Bone marrow (tissue), 2 donors: ENCODE data around the gene LRP4.

Experiments used
- DNase-seq, 2 donors: peaks; one replicate each; lab custom pipeline; 2025; lab: John Stamatoyannopoulos, UW

LRP4 gene

DNA sequence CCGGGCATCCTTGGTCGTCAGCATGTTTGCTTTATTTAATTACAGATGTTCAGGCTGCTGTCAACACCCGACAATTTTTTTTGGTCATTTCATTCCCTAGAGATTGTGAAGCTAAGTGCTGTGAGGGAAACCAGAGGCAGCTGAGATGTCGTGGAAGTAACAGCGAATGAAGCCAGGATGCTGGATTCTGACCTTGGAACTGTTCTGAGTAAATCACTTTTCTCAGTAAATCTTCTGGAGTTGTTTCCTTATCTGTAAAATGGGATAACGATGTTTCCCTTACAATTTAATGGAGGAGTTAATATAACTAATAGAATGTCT, 71.9 kb downstream of the LRP4 start:
- no peak for DNase-seq

DNA sequence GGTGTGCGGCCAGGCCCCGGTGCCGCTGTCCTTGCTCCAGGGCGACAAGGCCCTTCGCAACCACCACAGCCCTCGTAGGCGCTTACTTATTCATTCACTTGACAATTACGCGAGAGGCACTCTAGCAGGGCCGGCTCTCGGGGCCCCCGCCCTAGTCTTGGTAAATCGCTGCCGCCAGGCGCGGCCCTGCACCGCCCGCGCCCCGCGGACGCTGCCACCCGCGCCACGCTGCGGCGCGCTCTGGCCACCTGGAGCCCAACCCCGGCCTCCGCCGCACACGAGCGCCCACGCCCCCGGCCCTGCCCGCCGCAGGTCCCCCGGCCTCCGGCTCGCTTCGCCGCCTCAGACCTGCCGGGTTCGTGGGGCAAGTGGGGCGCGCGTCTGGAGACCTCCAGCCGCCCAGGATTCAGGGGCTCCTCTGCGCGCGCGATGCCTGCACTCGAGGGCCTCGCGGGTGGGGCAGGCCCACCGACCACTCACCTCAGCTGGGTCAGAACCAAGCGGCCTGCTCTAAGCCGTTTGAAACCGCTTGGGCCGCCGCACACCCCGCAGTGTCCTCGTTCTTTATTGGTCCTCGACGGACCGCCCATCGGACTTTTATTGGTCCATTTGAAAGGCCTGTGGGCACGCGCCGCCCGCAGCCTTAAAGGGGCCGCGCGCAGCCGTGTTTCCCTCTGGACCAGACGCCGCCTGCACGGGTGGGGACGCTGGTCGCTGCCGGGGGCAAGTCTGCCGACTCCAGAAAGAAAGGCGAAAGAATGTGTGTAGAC, 72.4 kb downstream of the LRP4 start, which contains the start of gene CKAP5:
Gene CKAP5 (minus strand): TSS at position 541 of the 770 bp plus-strand sequence. CDS start 25,049 bp downstream, outside the sequence.
- DNase-seq: peak; percentile 62 to 67

DNA sequence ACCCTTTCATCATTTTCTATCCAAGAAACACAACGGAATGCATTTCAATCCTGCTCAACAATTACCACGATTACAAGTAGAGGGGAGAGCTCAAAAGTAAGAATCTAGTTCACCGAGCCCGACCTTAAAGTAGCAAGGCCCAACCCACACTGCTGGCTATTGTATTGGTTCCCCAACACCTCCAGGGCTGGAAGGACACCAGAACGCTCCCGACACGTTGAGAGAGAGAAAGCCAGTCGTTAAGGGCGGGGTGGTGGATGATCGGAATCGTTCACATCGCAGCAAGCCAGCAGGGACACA, 73.0 kb downstream of the LRP4 start:
- DNase-seq: no peak

DNA sequence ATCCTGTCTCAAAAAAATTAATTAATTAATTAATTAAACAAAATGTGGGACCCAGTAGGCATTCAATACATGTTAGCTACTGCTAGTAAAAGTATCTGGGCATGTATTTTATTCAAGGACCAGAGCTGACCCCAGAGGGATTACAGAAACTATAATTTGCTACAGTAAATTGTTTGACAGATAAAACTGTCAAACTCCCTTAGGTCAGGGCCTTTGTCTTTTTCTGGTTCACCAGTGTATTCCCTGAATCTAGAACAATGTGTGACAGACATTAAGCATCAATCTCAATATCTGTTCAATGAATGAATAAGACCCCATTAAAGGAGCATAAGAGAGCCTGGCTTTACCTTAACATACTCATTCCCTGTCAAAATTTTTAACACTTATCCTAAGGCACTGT, 78.2 kb downstream of the LRP4 start:
- DNase-seq: no peak

DNA sequence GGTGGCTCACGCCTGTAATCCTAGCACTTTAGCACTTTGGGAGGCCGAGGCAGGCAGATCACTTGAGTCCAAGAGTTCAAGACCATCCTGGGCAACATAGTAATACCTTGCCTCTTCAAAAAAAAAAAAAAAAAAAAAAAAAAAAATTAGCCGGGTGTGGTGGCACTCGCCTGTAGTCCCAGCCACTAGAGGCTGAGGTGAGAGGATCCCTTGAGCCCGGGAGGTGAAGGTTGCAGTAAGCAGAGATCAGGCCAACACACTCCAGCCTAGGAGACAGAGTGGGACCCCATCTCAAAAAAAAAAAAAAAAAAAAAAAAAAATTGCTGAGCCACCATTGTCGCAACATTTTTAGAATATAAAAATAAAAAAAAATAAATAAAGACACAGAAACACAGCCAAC, 79.8 kb downstream of the LRP4 start:
- no peak for DNase-seq

DNA sequence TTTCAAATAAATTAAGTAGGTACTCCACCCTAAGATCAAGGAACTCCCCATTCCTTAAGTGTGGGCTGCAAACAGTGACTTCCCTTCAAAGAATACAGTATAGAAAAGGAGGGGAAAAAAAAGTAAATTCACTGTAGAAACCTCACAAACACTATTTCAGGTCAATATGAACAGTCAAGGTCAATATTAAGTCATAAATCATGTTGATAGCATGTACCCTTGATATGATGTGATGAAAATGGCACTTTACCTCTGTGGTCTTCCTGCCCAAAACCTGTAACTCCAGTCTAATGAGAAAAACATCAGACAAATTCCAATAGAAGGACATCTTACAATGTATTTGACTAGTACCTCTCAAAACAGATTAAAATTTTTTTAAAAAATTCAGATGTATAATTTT, 80.5 kb downstream of the LRP4 start:
- DNase-seq: no peak

DNA sequence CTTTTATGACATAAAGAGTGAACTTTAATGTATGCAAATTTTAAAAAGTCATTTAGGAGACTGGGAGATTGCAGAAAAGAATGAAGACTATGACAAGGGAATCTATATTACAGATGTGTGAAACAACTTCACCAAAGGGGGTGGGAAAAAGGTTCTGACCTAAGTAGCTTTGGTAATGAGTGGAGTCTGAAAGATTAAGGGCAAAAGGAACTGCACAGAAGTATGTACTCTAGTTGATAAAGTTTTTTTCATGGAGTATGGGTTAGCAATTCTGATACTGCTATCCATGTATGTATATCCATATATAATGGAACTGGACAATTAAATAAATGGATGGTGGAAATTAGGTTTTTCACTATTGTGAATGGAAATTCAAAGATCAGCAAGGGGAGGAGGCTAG, 81.5 kb downstream of the LRP4 start:
- no peak for DNase-seq

DNA sequence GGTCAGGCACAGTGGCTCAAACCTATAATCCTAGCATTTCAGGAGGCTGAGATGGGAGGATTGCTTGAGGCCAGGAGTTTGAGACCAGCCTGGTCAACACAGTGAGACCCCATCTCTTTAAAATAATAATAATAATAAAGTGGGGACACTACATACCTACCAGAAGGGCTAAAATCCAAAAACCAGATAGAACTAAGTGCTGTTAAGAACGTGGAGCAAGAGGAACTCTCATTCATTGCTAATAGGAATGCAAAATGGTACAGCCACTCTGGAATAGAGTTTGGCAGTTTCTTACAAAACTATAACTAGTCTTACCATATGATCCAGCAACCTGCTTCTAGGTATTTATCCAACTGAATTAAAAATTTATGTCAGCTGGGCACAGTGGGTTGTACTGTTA, 81.9 kb downstream of the LRP4 start:
- DNase-seq: no peak

DNA sequence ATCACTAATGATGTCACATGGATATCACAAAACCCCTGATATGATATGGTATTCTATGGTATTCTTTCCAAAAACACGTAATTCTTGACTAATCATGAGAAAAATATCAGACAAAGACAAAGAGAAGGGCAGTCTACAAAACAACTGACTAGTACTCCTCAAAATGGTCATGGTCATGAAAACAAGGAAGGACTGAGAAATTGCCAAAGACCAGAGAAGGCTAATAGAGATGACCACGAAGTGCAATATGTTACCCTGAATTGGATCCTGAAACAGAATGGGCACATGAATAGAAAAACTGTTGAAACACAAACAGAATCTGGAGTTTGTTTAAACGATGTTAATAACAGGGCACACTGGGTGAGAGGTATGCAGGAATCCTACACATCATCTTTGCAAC, 82.5 kb downstream of the LRP4 start:
- no peak for DNase-seq

DNA sequence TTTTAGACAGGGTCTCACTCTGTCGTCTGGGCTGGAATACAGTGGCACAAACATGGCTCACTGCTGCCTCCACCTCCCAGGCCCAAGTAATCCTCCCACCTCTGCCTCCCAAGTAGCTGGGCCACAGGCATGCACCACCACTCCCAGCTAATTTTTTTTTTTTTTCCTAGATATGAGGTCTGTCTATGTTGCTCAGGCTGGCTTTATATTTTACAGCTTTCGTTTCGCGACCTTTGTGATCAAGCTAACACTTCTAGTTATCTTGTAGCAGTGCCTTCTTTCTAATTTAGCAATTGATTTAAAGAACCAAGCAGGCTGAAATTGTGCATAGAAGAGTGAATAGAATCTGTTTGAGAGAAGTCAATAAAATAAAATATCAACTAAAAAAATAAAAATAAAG, 83.5 kb downstream of the LRP4 start:
- no peak for DNase-seq

DNA sequence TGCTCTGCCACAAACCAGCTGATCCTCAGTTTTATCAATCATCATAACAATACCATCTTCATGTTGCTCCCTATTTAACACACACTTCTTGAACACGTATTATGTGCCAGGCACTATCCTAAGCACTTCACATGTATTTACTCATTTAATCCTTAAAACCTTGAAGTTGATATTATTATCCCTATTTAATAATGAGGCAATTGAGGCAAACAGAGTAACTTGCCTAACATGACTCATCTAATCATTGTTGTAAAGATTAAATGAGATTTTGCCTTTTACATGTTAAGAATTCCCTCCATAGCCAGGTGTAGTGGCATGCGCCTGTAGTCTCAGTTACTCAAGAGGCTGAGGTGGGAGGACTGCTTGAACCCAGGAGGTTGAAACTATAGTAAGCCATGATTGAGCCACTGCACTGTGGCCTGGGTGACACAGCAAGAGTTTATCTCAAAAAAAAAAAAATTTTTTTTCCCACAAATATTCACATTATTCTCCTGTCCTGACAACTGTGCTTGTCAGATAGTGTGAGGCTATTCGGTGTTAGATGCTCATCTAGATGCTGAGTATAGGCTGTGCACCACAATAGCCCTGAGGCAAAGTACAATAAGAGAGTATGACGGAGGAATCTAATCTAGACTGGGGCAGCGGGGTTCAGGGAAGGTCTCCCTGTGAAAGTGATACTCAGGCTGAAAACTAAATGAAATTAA, 85.7 kb downstream of the LRP4 start:
- no peak for DNase-seq

DNA sequence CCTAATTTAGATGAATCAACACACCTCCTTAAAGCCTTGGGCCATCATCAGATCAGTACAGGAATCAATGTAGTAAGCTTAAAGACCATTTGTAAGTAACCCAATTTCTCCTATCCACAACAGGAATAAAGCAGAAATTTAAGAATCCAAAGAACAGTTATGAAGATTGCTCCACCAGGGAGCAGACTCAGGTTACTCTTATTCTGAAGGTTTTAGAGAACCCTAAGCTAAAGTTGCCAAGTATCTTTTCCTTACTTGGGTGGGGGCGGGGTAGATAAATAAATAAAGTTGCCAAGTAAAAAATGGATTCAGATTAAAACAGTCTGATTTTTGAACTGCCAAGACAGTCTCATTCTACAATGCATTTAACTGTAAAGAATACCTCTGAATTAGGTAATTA, 90.4 kb downstream of the LRP4 start:
- DNase-seq: no peak

DNA sequence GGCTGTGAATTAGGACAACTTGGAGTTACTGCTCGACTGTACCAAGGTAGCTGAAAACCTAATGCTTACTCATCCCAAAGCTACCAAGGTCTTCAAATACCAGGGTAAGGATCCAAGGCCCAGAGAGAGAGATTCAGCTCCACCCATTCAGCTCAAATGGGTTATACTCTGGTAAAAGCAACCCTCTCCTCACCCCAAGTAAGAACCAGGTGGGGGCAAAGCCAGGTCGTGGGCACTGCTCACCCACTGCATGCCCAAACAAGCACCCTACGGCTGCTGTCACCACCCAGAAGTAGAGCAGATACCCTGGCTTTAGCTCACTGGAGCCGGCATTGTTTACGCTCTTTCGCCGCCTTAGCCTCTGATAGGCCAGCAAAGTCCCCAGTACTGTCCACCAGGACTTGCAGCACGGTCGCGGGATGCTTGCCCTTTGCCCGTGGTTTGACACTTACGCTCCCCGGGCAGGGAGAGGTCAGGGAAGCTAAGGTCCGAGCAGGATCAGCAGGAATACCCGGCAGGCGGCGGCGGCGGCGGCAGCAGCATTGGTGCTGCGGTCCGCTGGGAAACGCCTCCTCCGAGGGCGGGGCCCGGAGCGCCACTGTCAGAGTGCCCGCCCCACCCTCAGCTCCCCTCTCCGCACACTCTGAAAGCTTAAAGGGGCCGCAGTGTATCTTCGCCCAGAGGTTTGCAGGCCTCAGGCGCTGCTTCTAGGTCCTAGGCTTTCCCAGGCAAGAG, 91.9 kb downstream of the LRP4 start:
- peak; percentile 27 to 73 for DNase-seq

DNA sequence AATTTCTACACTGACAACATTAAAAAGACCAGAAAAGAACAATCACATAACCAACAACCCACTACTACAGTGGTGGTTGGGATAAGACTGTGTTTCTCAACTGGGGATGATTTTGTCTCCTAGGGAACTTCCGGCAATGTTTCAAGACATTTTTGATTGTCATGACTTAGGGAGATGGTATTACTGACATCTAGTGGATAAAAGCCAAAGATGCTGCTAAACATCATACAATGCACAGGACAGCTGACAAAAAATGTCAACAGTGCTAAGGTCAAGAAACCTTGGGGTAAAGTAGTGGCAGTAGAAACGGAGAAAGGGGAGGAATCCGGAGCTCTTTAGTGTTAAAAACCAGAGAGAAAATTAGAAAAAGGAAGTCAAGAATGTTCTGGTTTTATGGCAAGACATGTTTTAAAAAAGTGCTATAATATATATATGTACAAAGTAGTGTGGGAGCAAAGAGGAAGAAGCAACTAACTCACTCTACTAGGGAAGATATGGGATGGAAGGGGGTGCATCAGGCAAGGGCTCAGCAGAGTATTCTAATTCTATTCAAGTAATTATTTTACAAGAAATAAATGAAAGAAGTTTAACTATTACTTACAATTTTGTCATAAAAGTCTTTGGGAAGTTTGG, 109.4 kb downstream of the LRP4 start:
- DNase-seq: no peak
